SK-N-SH treated with all-trans-retinoic acid at 6 μM for 48 hours (cell line): ENCODE measurements around the gene KCNA5.

Experiments used
- ATAC-seq: fragments of 200-7000 bp; cut with Tn5 transposase; 3 replicates; pipeline ENCODE4 v1.9.1; 2020; ENCODE audit warnings: mild to moderate bottlenecking, moderate library complexity
- ARNTL ChIP-seq: fragments of 450-650 bp; formaldehyde crosslinking; IDR thresholded peaks from 2 replicates; pipeline ENCODE4 v1.5.0; 2020; ENCODE audit warnings: low read depth, mild to moderate bottlenecking, moderate library complexity, borderline replicate concordance
- BACH2 ChIP-seq: fragments of 250-450 bp; sonication (Bioruptor Pico); IDR thresholded peaks from 2 replicates; pipeline ENCODE4 v1.9.0; 2021; ENCODE audit warnings: mild to moderate bottlenecking, borderline replicate concordance
- CSRNP3 ChIP-seq: fragments of 250-450 bp; sonication (Bioruptor Pico); IDR thresholded peaks from 2 replicates; pipeline ENCODE4 v1.5.1; 2021; ENCODE audit warnings: mild to moderate bottlenecking, moderate library complexity
- ESRRG ChIP-seq: fragments of 250-450 bp; sonication (Bioruptor Pico); IDR thresholded peaks from 2 replicates; pipeline ENCODE4 v1.6.1; 2021; ENCODE audit warnings: mild to moderate bottlenecking
- GLIS3 ChIP-seq: fragments of 250-450 bp; sonication (Bioruptor Pico); IDR thresholded peaks from 2 replicates; pipeline ENCODE4 v1.5.0; 2020; ENCODE audit warnings: mild to moderate bottlenecking, moderate library complexity
- ISL1 ChIP-seq: fragments of 250-450 bp; sonication (Bioruptor Pico); IDR thresholded peaks from 2 replicates; pipeline ENCODE4 v2.1.2; 2022; ENCODE audit warnings: mild to moderate bottlenecking, moderate library complexity
- PATZ1 ChIP-seq: fragments of 250-450 bp; sonication (Bioruptor Pico); IDR thresholded peaks from 2 replicates; pipeline ENCODE4 v1.8.0; 2020; ENCODE audit warnings: mild to moderate bottlenecking, moderate library complexity, borderline replicate concordance
- POU6F1 ChIP-seq: fragments of 250-450 bp; sonication (Bioruptor Pico); IDR thresholded peaks from 2 replicates; pipeline ENCODE4 v1.8.0; 2021; ENCODE audit warnings: low read depth, mild to moderate bottlenecking, moderate library complexity, borderline replicate concordance
- PPARA ChIP-seq: fragments of 250-450 bp; sonication (Bioruptor Pico); IDR thresholded peaks from 2 replicates; pipeline ENCODE4 v1.5.0; 2020; ENCODE audit warnings: mild to moderate bottlenecking, borderline replicate concordance
- RARB ChIP-seq: fragments of 250-450 bp; sonication (Bioruptor Pico); IDR thresholded peaks from 2 replicates; pipeline ENCODE4 v1.8.0; 2021; ENCODE audit warnings: mild to moderate bottlenecking, moderate library complexity
- SNAI2 ChIP-seq: fragments of 250-450 bp; sonication (Bioruptor Pico); IDR thresholded peaks from 2 replicates; pipeline ENCODE4 v1.5.0; 2020; ENCODE audit warnings: mild to moderate bottlenecking, moderate library complexity
- TCF4 ChIP-seq: fragments of 250-450 bp; sonication (Bioruptor Pico); IDR thresholded peaks from 2 replicates; pipeline ENCODE4 v1.8.0; 2021; ENCODE audit warnings: mild to moderate bottlenecking, moderate library complexity, borderline replicate concordance
- TOX ChIP-seq: fragments of 250-450 bp; sonication (Bioruptor Pico); IDR thresholded peaks from 2 replicates; pipeline ENCODE4 v1.8.0; 2021; ENCODE audit warnings: mild to moderate bottlenecking, moderate library complexity, borderline replicate concordance
- ZC3H10 ChIP-seq: fragments of 250-450 bp; sonication (Bioruptor Pico); IDR thresholded peaks from 2 replicates; pipeline ENCODE4 v1.5.1; 2021; ENCODE audit warnings: mild to moderate bottlenecking, moderate library complexity
- ZFP3 ChIP-seq: fragments of 250-450 bp; sonication (Bioruptor Pico); IDR thresholded peaks from 2 replicates; pipeline ENCODE4 v1.5.0; 2020; ENCODE audit warnings: mild to moderate bottlenecking, moderate library complexity
- ZFP30 ChIP-seq: fragments of 450-650 bp; formaldehyde crosslinking; IDR thresholded peaks from 2 replicates; pipeline ENCODE4 v1.5.0; 2022; ENCODE audit warnings: mild to moderate bottlenecking, moderate library complexity
- ZNF565 ChIP-seq: fragments of 450-650 bp; formaldehyde crosslinking; conservative IDR thresholded peaks from 2 replicates; pipeline ENCODE4 v1.5.0; 2020; ENCODE audit warnings: low read depth, mild to moderate bottlenecking, moderate library complexity
- ZNF70 ChIP-seq: fragments of 450-650 bp; formaldehyde crosslinking; IDR thresholded peaks from 2 replicates; pipeline ENCODE4 v1.5.0; 2020; ENCODE audit warnings: mild to moderate bottlenecking, moderate library complexity
- ZNF8 ChIP-seq: fragments of 450-650 bp; formaldehyde crosslinking; IDR thresholded peaks from 2 replicates; pipeline ENCODE4 v1.5.0; 2020; ENCODE audit warnings: mild to moderate bottlenecking, moderate library complexity
- TF ChIP-seq, protein P1 (sequence below): fragments of 250-450 bp; sonication (Bioruptor Pico); IDR thresholded peaks from 2 replicates; pipeline ENCODE4 v1.5.0; 2020; ENCODE audit warnings: mild to moderate bottlenecking, moderate library complexity
- TF ChIP-seq, protein P2 (sequence below): fragments of 250-450 bp; sonication (Bioruptor Pico); IDR thresholded peaks from 2 replicates; pipeline ENCODE4 v1.5.1; 2020; ENCODE audit warnings: low read depth, mild to moderate bottlenecking, moderate library complexity

KCNA5 gene

DNA sequence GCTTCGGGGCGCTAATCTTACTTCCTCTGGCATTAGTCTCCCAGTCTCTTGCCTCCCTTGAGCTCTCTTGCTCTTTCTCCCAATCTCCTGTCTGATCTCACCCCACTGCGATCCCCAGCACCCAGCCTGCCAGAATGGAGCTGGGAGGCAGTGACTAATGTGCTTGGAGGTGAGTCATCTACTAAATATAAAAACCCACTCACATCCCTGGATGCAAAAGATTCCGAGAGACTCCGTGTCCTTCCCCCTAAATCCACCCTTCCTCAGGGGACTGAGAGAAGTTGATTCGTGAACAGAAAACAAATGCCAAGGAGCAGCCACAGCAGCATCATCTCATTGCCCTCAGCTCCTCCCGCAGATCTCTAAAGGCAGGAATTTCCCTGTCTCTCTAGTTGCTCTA is 45.7 kb upstream of the KCNA5 start:
- peak; percentile 86 for ATAC-seq
- no peak for TF ChIP-seq RARB (CRISPR knock-in tag)

GRCh38 chr12:5000204-5000603 is 43.5 kb upstream of the KCNA5 start:
- TF ChIP-seq ZFP30 (CRISPR knock-in tag) (no peak), SNAI2 (CRISPR knock-in tag) (no peak), BACH2 (CRISPR knock-in tag) (no peak), ARNTL (CRISPR knock-in tag) (no peak), PATZ1 (CRISPR knock-in tag) (no peak), ISL1 (CRISPR knock-in tag) (no peak), ZNF70 (no peak), GLIS3 (CRISPR knock-in tag) (no peak), ESRRG (CRISPR knock-in tag) (no peak), PPARA (CRISPR knock-in tag) (no peak), TOX (CRISPR knock-in tag) (no peak), ZNF8 (no peak), ZC3H10 (no peak), ZFP3 (CRISPR knock-in tag) (no peak), CSRNP3 (no peak), POU6F1 (CRISPR knock-in tag) (no peak), TCF4 (CRISPR knock-in tag) (no peak), ZNF565 (CRISPR knock-in tag) (no peak)
- TF ChIP-seq, protein P1, sequence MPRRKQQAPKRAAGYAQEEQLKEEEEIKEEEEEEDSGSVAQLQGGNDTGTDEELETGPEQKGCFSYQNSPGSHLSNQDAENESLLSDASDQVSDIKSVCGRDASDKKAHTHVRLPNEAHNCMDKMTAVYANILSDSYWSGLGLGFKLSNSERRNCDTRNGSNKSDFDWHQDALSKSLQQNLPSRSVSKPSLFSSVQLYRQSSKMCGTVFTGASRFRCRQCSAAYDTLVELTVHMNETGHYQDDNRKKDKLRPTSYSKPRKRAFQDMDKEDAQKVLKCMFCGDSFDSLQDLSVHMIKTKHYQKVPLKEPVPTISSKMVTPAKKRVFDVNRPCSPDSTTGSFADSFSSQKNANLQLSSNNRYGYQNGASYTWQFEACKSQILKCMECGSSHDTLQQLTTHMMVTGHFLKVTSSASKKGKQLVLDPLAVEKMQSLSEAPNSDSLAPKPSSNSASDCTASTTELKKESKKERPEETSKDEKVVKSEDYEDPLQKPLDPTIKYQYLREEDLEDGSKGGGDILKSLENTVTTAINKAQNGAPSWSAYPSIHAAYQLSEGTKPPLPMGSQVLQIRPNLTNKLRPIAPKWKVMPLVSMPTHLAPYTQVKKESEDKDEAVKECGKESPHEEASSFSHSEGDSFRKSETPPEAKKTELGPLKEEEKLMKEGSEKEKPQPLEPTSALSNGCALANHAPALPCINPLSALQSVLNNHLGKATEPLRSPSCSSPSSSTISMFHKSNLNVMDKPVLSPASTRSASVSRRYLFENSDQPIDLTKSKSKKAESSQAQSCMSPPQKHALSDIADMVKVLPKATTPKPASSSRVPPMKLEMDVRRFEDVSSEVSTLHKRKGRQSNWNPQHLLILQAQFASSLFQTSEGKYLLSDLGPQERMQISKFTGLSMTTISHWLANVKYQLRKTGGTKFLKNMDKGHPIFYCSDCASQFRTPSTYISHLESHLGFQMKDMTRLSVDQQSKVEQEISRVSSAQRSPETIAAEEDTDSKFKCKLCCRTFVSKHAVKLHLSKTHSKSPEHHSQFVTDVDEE (CRISPR knock-in tag): no peak
- TF ChIP-seq, protein P2, sequence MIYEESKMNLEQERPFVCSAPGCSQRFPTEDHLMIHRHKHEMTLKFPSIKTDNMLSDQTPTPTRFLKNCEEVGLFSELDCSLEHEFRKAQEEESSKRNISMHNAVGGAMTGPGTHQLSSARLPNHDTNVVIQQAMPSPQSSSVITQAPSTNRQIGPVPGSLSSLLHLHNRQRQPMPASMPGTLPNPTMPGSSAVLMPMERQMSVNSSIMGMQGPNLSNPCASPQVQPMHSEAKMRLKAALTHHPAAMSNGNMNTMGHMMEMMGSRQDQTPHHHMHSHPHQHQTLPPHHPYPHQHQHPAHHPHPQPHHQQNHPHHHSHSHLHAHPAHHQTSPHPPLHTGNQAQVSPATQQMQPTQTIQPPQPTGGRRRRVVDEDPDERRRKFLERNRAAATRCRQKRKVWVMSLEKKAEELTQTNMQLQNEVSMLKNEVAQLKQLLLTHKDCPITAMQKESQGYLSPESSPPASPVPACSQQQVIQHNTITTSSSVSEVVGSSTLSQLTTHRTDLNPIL (CRISPR knock-in tag): no peak
- ATAC-seq: no peak; the same call in 2 of the 3 replicates

- no peak for ATAC-seq
- TF ChIP-seq, protein P1 (CRISPR knock-in tag): no peak
- TF ChIP-seq GLIS3 (CRISPR knock-in tag): no peak
- TF ChIP-seq ZNF8: no peak
- TF ChIP-seq PPARA (CRISPR knock-in tag): no peak
- no peak for TF ChIP-seq ARNTL (CRISPR knock-in tag)
- TF ChIP-seq, protein P2 (CRISPR knock-in tag): no peak
- TF ChIP-seq ISL1 (CRISPR knock-in tag): no peak
- TF ChIP-seq SNAI2 (CRISPR knock-in tag): no peak
- TF ChIP-seq BACH2 (CRISPR knock-in tag): no peak
- no peak for TF ChIP-seq ZFP30 (CRISPR knock-in tag)
Observed at GRCh38 chr12:5000658-5001385, 42.9 kb upstream of the KCNA5 start.
